Superior temporal gyrus (tissue), 1 donor: ENCODE data around the gene LSAMP.

ENCODE experiments used
- DNase-seq: peaks from one replicate; pipeline ENCODE4 v3.0.0-alpha.2; 2016; ENCODE audit errors: extremely low spot score

LSAMP gene

GRCh38 chr3:116164039-116164438 is 281.2 kb downstream of the LSAMP start:
- DNase-seq = no peak

DNA sequence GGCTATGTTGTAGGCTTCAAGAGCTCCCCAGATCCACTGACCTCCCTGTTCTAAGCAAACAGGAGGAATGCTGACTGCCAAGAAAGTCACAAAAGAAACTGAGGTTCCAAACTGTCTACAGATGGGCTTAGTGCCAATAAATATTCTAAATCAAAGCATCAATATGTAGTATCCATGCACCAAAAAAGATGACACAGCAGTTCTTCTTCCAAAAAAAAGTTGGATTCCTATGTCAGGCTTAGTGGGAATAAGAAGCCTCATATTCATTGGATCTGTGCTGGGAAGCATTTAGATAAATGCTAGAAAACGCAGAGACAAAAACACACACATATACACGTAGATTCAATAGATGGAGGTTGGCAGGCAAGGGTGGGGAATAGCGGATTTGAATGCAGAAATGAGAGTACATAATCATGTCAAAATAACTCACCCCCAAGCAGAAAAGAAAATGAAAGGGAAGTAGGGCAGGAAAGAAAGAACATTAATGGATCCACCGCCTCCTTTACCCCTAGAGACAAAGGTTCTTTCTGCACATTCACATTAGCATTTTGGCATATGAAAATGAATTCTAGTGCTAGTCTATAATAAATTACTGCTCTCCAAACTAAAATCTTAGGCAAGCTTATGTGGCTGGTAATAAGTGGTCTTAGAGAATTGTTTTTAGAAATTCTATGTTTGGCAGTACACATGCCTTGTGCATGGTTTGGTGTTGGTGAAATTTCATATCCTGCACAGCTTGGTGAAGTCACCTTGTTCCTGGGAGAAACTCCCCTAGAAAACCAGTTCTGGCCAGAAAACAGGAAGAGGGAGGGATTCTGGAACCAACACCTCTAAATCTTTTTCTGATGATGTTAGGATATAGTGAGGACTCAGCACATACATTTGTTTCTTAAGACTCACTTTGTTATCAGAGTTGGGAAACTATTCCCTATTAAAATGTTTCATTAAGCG is 283.4 kb downstream of the LSAMP start:
- DNase-seq = peak; percentile 70

- DNase-seq = no peak
These were observed 284.7 kb downstream of the LSAMP start for GRCh38 chr3:116160594-116160993.

- DNase-seq = no peak
These were observed 289.4 kb downstream of the LSAMP start for GRCh38 chr3:116155841-116156240.

DNA sequence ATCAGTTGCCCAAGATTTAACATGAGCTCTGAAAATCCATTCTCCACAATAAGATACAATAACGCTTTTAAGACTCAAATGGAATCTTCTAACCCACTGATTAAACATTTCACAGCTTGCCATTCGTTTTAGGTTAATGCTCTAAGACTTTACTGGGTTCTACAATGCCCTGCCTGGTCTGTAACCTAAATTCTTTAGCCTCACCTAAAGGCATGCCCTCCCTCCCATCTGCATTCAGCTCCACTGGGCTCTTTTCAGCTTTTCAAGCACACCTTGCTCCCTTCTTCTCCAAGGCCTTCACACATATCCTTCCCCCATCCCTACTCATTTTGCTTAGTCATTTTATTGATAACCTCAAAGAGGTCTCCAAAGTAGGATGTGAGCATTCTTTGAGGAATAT is 290.9 kb downstream of the LSAMP start:
- no peak for DNase-seq

- peak; percentile 56 for DNase-seq
These were observed 292.1 kb downstream of the LSAMP start for GRCh38 chr3:116153174-116153573.

DNA sequence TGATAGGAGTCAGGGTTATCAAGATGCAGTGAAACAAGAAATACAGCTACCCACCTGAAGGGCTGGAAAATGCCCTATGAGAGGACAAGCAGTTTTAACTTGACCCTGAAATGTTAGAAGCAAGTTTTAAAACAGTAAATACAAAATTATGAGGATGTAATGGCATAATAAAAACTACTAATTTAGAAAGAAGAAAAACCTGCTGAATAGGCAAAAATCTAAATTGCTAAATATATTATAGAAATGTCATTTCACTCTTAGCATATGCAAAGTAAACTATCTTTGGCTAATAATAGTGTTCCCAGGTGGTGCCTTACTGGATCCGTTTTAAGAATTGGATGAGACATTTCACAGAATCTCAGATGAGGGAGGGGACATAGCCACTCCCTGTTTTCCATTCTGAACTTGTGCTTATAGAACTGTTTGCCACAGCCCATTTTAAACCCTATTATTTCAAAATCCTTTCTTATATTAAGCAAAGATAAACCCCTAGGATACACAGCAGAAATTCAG is 294.6 kb downstream of the LSAMP start:
- DNase-seq = no peak

DNA sequence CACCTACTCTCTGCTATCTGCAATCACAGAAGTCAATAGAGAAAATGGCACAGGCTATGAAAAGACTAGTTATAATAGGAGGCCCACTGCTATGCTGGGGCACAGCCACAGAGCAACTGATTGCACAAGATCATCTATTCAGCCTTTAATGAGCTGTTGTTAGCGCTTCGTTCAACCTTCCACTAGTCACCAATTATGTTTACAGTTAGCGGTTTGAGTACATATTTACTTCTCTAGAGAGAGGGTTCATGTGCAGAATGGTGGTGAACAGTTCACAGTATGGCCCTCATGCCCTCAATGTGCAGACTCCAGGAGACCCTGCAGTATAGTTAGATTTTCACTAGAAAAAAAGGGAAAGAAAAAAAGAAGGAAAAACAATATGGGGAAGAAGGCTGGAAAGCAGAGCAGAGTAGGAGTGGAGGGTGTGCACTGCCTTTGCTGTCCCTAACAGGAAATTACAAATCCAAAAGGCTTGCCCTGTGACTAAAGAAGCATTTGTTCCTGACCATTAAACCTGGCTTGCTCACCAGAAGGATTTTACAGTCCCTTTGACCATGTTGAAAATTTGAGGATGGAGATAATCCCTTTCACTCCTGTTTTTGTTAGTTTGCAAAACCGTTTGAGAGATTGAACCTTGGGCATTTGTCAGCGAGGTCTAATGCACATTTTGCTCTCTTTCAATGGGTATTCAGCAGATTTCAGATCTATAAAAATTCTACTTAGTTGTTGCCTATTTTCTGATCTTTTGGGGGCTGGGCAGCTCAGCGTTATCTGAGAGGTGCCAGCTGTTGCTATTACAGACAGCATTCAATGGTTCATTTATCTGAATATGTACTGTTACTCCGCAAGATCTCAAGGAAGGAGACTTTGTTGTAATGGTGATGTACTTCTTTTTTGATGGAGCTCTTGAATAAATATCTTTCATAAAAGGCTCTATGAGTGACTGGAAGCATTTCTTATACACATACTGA is 296.1 kb downstream of the LSAMP start:
- DNase-seq = no peak

GRCh38 chr3:116145613-116146012 is 299.7 kb downstream of the LSAMP start:
- DNase-seq = no peak

DNA sequence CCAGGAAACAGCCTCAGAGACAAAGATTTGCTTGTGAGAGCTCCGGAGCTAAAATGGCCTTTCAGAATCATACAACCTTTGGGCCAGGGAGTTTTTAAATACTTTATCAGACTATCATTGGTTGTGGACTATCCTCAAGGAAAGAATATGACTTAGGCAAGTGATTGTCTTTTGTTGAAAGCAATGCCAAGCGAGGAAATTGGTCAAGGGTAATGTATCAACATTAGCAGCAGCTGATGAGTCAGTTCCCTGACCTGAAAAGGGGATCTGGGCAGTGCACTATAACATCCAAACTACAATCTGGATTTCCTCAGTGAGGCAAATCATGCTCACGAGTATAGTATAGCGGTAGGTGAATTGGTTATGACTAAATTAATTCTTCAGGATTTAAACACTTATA is 303.6 kb downstream of the LSAMP start:
- no peak for DNase-seq

DNA sequence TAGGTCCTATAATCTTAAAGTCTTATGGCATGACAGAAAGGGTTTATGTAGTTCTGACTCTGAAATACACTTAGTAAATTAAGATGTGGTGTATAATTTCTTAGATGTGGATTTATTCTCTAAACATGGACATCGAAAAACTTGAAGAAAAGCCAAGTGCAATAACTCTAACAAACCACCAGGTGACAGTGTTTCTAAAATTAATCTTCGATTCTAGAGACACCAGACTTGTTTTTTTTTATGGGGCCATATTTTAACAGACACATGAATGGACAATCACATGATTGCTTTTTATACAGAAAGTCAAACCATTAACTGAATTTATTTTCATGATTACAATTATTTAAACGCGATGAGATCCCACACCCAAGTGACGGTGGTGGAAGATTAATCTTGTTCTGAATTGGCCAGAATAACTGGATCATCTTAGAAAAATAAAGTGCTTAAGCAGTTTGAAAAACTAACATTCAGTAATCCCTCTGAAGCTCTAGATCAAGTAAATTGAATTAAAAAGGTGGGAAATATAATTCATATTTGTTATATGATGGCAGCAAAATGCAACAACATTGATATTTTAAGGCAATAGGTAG is 305.1 kb downstream of the LSAMP start:
- peak; percentile 97 for DNase-seq

GRCh38 chr3:116139641-116140040 is 305.6 kb downstream of the LSAMP start:
- DNase-seq = peak; percentile 91

DNA sequence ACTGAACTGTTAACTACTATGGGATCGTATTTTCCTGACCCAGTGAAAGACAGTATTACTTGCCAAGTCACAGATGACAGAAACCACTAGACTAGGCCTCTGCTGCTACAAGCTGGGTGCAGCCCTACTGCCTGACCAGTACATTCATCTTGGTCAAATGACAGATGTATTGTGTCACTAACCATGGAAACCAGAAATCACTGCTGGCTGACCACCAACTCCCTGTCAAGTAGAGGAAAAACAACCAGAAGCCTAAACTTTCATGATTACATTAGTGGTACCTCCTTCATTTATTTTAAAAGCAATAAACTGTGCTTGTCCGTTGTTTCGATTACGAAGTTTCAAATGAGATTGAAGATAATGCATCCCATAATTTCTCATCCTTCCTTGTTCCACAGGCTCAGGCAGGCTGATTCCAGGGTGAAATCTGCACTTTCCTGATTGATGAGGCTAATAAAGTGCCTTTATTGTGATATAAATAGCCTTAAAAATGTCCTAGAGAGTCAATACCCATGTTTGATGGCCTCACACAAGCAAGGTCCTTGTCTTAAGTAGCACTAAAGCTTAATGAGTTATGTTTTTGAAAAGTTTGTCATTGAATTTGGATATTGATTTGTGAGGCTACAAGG is 309.7 kb downstream of the LSAMP start:
- peak; percentile 79 for DNase-seq

DNA sequence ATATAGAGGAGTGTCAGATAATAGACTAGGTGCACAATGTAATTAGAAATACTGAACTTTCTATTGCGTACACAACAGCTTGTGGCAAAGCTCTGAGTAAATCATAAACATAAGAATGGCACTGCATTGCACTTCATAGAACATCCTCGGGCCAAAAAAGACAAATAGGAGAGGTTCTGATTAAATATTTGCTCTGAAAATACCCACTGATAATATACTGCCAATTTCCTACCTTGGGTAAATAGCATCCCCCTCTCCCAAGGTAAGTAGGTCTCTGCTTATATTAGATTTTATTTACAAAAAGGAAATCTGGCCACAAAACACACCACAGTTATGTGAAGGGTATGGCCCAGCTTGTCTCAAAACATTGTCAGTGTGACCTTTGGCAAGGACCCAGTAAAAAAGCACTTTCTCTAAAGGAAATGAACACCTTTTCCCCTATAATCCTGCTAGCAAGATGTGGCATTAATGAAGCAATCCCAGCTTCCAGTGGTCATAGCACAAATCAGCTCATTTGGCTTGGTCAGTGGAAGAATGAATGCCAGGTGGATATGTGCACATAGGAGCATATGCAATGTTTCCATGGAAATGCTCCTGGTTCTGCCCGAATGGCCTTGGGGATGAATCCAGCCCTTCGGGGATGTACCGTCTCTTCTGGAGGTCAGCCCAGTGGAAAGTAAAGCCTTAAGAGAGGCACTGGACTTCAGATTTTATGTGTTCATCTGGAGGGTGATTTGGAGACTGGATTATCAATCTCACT is 315.9 kb downstream of the LSAMP start:
- DNase-seq = no peak

GRCh38 chr3:116127464-116127863 is 317.8 kb downstream of the LSAMP start:
- no peak for DNase-seq

GRCh38 chr3:116124166-116124565 is 321.1 kb downstream of the LSAMP start:
- no peak for DNase-seq

DNA sequence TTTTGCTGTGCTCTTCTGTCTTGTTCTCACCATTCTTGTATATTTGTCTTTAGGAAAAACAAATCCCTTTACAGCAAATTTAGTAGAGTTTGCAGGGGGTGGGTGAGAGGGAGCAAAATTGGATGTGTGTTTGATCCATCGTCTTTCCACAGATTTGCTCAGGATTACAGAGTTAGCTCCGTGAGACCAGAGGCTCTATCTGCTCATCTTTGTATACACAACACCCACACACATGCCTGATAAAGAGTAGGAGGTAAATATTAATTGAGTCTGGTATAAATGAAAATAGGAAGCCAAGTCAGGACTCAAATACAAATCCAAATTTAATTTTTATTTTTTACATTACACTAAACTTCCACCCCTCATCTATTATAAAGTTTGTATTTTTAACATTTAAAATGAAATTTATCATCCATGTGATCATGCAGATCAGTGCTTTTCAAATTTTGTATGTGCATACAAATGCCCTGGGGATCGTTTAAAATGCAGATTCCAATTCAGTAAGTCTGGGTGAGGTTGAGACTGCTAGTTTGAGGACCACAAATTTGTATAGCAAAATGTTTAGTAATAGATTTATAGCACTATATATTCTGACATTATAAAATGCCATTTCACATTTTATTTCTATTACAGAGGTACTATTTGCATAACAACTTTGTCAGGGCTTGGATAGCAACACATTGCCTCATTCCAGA is 326.7 kb downstream of the LSAMP start:
- no peak for DNase-seq

DNA sequence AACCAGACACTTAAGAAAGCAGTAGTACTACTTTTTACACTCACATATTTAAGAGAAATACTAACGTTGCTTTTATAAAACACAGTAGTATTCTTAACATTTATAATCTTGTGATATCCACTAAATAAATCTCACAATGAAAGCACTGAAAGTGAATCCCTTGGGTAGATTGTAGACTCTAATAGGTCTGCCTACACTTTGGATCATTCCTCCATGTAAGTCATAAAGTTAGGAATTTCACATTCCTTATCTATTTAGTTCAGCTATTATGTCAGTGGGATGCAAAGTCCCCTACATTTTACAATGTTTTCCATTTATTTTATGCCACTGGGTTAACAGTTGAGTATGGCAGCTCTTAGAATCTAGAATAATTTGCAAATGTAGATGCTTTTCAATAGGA is 330.7 kb downstream of the LSAMP start:
- no peak for DNase-seq

DNA sequence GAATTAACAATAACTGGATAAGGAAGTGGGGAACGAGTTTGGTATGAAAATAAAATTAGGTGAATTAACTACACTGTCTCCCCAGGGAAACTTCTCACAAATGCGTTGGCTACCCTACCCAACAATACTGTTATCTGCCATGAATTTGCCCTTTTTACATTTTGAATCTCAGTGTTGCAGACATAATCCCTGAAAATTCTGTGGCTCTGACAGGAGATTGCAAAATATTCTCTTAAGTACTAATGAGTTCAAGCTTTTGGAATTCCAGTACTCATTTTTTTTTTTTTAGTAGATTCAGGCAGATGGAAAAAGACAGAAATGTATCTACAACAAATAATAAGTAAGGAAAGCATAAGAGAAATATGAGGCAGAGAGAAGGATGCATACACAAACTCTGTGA is 332.6 kb downstream of the LSAMP start:
- DNase-seq = no peak

DNA sequence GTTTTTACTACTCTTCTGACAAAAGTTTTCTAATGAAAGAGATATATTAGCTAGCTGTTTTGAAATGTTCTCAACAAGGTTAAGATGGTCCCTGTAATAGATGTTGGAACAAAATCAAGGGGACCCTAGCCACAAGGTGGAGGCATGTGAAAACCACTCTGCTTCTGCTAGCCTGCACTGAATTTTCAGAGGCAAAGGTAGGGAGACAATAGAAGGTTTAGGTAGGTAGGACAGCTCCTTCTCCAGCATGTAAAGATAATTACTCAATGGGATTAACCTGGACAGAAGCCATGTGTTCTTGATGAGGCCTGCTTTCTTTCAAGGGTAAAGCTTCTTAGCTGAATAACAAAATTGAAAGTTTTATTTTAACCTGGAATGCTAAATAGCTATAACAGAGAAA is 333.5 kb downstream of the LSAMP start:
- DNase-seq = no peak
